SU-DHL-6 (cell line): ENCODE results near the gene ABCB8.

Experiments used
- CTCF ChIP-seq: fragments of 200-600 bp; sonication (generic); IDR thresholded peaks from one replicate; pipeline ENCODE4 v1.5.1; 2017; ENCODE audit warnings: antibody characterized with exemption, mild to moderate bottlenecking, low read length, moderate library complexity; ENCODE audit not compliant: insufficient read depth, poor library complexity, severe bottlenecking
- EZH2phosphoT487 ChIP-seq: fragments of 200-600 bp; sonication (generic), shearing (Covaris generic); conservative IDR thresholded peaks from 2 replicates; pipeline ENCODE4 v1.6.1; 2018; ENCODE audit warnings: mild to moderate bottlenecking, antibody characterized with exemption, low read length, moderate library complexity, mixed read lengths

- TF ChIP-seq CTCF (no peak), EZH2phosphoT487 (no peak)
Observed at GRCh38 chr7:151060113-151060415, 31.8 kb downstream of the ABCB8 start.
